ENCODE measurements around the gene EPB41L4B. TPM values are rescaled to one million over a fixed set of nuclear protein-coding genes. Genes with fewer than 3 reads are reported as not detected.

The EPB41L4B gene
- total and polyA plus RNA-seq, 2 of the 13 experiments (the other 11 are each of a cell fraction or from before 2014, with no cell fraction given), result 17.6 to 22.1 TPM

- H3K9ac ChIP-seq (ENCODE audit: insufficient read depth, low read depth, low read length), result no peak overlapping the region
- no peak overlapping the region for H3K27ac ChIP-seq (ENCODE audit: extremely low read length, insufficient read depth, low read length)
- ATAC-seq, result no peak
- H3K36me3 ChIP-seq (replicated peaks in 1 of 2; ENCODE audit: control insufficient read depth in 1 of 2, insufficient read depth in 2 of 2, low read length in 2 of 2), result no peaks in the 10 kb centered on the region
- 92% methylated on average over 13 of the region's 13 CpGs for WGBS (ENCODE audit: low lambda C conversion rate)
- H2AFZ ChIP-seq (ENCODE audit: low read length), result no peak overlapping the region
- no peak overlapping the region for H3K4me3 ChIP-seq (replicated peaks in 1 of 3; ENCODE audit: insufficient read depth in 1 of 3, low read depth in 2 of 3, low read length in 3 of 3)
- TF ChIP-seq HNRNPLL (IDR thresholded peaks at IDR 0.05; ENCODE audit: low read depth, low read length, poor library complexity, severe bottlenecking) (no peak), THRA (CRISPR knock-in tag; IDR thresholded peaks at IDR 0.05; ENCODE audit: borderline replicate concordance) (no peak)
- no peak for DNase-seq (ENCODE audit: low spot score)
- H4K20me1 ChIP-seq (ENCODE audit: insufficient read depth, low read length), result no peaks in the 10 kb centered on the region
- ChIA-PET CTCF (ENCODE audit: low intra/inter-chr PET ratio, low total read pairs) (no interaction called here), POLR2A (interaction anchor here (0.6 to 2.7 kb wide), 4 partner anchors 10 to 210 kb away, joined by 3 to 13 read pairs (median 5); no protein-coding TSS in a partner anchor)
- FAIRE-seq, result no peak
- in situ Hi-C loops (cut with HindIII; ENCODE audit: extremely low pct_ligation_motif_present, low pct_unique_long_range_greater_than_20kb), result loop anchor here (5.0 kb wide), 1 partner anchor 70 kb away; no protein-coding TSS in a partner anchor
- peaks cover 78% of the 10 kb centered on the region for H3K4me1 ChIP-seq (ENCODE audit: insufficient read depth, low read length)
- peak overlapping the region; percentile 12; the same call in 1 of the 2 replicates for H3K4me2 ChIP-seq (ENCODE audit: low read depth, low read length)
- H3K27me3 ChIP-seq (ENCODE audit: control insufficient read depth in 1 of 2, insufficient read depth in 2 of 2, low read length in 2 of 2), result no peaks in the 10 kb centered on the region; a peak in 1 of 5 replicates
- no TSS peak for BruUV-seq (replicated peaks)
- H3K79me2 ChIP-seq (ENCODE audit: insufficient read depth, low read length), result peaks cover 63% of the 10 kb centered on the region
- no peaks in the 10 kb centered on the region for H3K9me3 ChIP-seq (ENCODE audit: low read length)
- intact Hi-C loops (cut with micrococcal nuclease; ENCODE audit: unreplicated experiment), result no loop called here
Measured at GRCh38 chr9:109317311-109317978, 3.4 kb downstream of the EPB41L4B start.

- Histone ChIP-seq H2AFZ (ENCODE audit: low read length) (no peak overlapping the region), H3K9ac (ENCODE audit: insufficient read depth, low read depth, low read length) (no peak overlapping the region), H4K20me1 (ENCODE audit: insufficient read depth, low read length) (no peaks in the 10 kb centered on the region), H3K27ac (ENCODE audit: extremely low read length, insufficient read depth, low read length) (no peak overlapping the region), H3K4me3 (replicated peaks in 1 of 3; ENCODE audit: insufficient read depth in 1 of 3, low read depth in 2 of 3, low read length in 3 of 3) (no peak overlapping the region; a peak in 1 of 6 replicates), H3K9me3 (ENCODE audit: low read length) (no peaks in the 10 kb centered on the region), H3K36me3 (replicated peaks in 1 of 2; ENCODE audit: control insufficient read depth in 1 of 2, insufficient read depth in 2 of 2, low read length in 2 of 2) (no peaks in the 10 kb centered on the region), H3K79me2 (ENCODE audit: insufficient read depth, low read length) (peaks cover 72% of the 10 kb centered on the region), H3K27me3 (ENCODE audit: control insufficient read depth in 1 of 2, insufficient read depth in 2 of 2, low read length in 2 of 2) (no peaks in the 10 kb centered on the region; a peak in 1 of 5 replicates), H3K4me1 (ENCODE audit: insufficient read depth, low read length) (peaks cover 81% of the 10 kb centered on the region), H3K4me2 (ENCODE audit: low read depth, low read length) (peak overlapping the region; percentile 34; the same call in 1 of the 2 replicates)
- DNase-seq (ENCODE audit: low spot score) (peak; percentile 34), ATAC-seq (no peak), FAIRE-seq (no peak)
- ChIA-PET POLR2A (interaction anchor here (1.1 to 2.2 kb wide), 3 partner anchors 9 to 65 kb away, joined by 4 to 14 read pairs (median 5); no protein-coding TSS in a partner anchor), CTCF (ENCODE audit: low intra/inter-chr PET ratio, low total read pairs) (no interaction called here)
- WGBS (ENCODE audit: low lambda C conversion rate), result 46% methylated on average over 10 of the region's 12 CpGs
- in situ Hi-C loops (cut with HindIII; ENCODE audit: extremely low pct_ligation_motif_present, low pct_unique_long_range_greater_than_20kb) (loop anchor here (5.0 kb wide), 1 partner anchor 69 kb away; no protein-coding TSS in a partner anchor), intact Hi-C loops (cut with micrococcal nuclease; ENCODE audit: unreplicated experiment) (no loop called here)
- BruUV-seq (replicated peaks), result no TSS peak
- peak; percentile 57 for TF ChIP-seq ZNF687 (CRISPR knock-in tag; IDR thresholded peaks at IDR 0.05)
- TF ChIP-seq GLI4 (CRISPR knock-in tag; IDR thresholded peaks at IDR 0.05; ENCODE audit: borderline replicate concordance), result no peak
- TF ChIP-seq ZNF614 (CRISPR knock-in tag; IDR thresholded peaks at IDR 0.05; ENCODE audit: borderline replicate concordance), result no peak
- no peak for TF ChIP-seq FUBP1 (CRISPR knock-in tag; IDR thresholded peaks at IDR 0.05; ENCODE audit: borderline replicate concordance)
- TF ChIP-seq XRCC5 (optimal IDR thresholded peaks at IDR 0.05; ENCODE audit: low read length), result peak; percentile 15
- no peak for TF ChIP-seq FOXM1 (CRISPR knock-in tag; IDR thresholded peaks at IDR 0.05)
- peak; percentile 91 for TF ChIP-seq ZNF644 (CRISPR knock-in tag; IDR thresholded peaks at IDR 0.05; ENCODE audit: low read depth)
Measured at GRCh38 chr9:109316207-109316640, 4.6 kb downstream of the EPB41L4B start.

Measured in HepG2 (cell line).